Activated CD4-positive, alpha-beta T cell treated with anti-CD3 and anti-CD28 coated beads, Interleukin-2, amount 50 U/mL, for 16 hours (primary cell): ENCODE data around the gene MAP3K8.
A peak's percentile ranks its signal among the peaks of the same experiment; 100 is the strongest.

Source experiments
- DNase-seq: peaks from one replicate; pipeline ENCODE4 v3.0.0-alpha.2; 2020

MAP3K8 gene

GRCh38 chr10:30433730-30434272, at the start of gene MAP3K8:
TSS of gene MAP3K8 (plus strand) at chr10:30434184. CDS start at chr10:30438939, 4,755 bp downstream.
- DNase-seq = peak; percentile 89

DNA sequence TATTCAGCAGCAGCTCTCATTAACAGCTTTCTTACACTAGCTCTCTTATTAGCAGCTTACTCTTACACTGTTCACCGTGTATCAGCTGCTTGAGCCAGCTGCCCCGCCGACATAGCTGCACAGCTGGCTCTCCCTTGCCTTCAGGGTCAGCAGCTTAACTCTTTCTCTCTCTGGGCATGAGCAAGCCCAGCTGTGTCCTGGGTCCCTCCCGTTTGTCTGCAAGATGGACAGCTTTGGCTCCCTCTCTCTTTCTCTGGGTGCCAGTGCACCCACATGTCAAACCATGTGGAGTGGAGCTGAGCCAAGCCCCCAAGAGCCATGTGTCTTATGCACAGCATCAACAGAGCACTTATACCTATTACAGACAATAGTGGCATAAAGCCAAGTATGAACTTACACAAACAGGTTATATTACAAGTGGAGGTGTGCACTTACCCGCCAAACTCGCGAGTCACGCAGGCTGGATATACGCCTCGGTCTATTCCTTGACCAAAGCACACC, 49.2 kb upstream of the MAP3K8 start:
- peak; percentile 23 for DNase-seq

DNA sequence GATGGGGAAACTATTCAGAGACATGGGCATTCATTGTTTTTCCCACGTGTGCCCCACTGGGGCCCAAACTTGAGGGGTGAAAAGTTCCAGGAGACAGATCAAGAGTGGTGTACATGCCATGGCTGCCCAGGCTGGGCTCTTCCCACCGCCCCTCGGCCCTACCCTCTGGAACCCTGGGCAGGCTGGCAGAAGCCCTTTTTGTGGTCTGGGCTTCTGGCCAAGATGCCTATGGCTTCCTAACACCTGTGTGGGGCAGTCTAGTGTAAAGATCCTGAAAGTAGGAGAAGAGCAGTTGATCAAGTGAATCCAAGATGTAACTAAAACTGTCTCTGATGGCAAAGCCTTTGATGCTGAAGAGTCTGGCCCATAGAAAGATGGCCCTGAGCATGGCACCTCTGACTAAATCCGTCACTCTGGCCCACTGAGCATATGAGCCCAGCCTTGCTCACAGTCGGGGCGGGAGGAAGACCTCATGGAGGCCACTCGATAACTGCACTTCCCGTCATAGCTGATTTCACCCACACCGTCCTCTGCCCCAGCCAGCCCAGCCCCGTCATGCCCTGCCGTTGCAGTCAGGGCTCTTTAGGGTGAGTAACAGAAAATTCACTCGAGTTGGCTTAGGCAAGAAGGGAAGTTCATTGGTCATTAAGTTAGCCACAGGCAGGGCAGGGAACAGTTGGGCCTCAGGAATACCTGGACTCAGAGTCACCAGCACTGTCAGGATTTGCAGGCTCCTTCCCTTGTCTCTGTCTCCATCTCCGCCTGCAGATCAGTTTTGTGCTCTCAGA, 47.0 kb upstream of the MAP3K8 start:
- DNase-seq = no peak

DNA sequence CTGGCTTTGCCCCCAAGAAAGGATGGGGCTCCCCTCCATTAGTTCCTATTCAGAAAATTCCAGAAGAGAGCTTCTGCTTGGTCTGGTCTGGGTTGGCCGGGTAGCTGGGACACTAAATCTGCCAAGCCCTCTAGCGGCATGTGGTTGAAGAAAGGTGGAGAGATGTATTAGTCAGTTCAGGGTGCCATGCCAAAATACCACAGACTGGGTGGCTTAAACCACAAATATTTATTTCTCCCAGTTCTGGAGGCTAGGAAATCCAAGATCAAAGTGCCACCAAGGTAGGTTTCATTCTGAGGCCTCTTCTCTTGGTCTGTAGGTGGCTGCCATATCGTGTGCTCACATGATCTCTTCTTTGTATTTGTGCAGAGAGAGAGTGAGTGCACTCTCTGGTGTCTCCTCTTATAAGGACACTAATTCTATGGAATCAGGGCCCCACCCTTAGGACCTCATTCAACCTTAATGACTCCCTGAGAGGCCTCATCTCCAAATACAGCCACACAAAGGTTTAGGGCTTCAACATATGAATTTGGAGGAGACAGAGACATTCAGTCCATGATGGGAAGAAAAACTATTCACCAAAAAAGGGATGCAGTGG, 46.2 kb upstream of the MAP3K8 start:
- no peak for DNase-seq

DNA sequence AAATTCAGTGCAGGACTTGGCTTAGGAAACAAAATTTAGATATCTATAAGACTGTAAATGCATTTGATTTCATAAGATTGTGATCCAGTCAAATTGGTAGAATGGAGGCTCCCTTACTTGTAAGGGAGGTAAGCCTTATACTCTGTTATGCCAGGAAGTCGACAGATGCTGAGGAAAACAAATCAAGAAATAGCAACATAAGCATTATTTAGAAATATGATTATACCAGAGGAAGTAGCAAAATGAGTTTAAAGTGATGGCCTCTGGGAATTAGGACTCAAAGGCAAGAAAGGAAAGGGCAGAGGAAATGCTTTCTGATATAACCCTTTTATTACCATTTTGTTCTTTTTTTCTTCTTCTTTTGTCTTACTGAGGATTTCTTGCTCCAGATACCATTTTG, 44.4 kb upstream of the MAP3K8 start:
- no peak for DNase-seq

GRCh38 chr10:30390207-30390606, 43.8 kb upstream of the MAP3K8 start:
- no peak for DNase-seq

GRCh38 chr10:30391266-30391665, 42.7 kb upstream of the MAP3K8 start:
- no peak for DNase-seq

- peak; percentile 80 for DNase-seq
Measured at GRCh38 chr10:30392564-30392990, 41.4 kb upstream of the MAP3K8 start.

GRCh38 chr10:30396293-30396692, 37.7 kb upstream of the MAP3K8 start:
- DNase-seq = no peak

GRCh38 chr10:30396698-30397097, 37.3 kb upstream of the MAP3K8 start:
- no peak for DNase-seq

DNA sequence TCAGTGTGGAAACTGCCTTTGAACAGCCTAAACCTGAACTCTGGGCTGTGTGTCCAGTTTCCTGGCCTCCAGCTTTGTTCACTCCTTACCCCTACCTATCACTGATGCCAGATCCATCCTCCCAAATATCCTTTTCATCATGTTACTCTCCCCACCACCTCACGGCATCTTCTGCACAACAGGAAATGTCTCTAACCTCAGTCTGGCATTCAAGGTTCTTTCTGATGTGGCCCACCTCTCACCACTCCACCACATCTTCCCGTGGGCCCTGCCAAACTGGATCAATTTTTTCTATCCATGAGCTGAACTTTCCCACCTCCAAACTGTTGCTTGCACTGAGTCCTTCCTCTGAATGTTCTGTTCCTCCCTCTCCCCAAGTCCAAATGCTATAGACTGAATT, 35.8 kb upstream of the MAP3K8 start:
- DNase-seq = peak; percentile 33

DNA sequence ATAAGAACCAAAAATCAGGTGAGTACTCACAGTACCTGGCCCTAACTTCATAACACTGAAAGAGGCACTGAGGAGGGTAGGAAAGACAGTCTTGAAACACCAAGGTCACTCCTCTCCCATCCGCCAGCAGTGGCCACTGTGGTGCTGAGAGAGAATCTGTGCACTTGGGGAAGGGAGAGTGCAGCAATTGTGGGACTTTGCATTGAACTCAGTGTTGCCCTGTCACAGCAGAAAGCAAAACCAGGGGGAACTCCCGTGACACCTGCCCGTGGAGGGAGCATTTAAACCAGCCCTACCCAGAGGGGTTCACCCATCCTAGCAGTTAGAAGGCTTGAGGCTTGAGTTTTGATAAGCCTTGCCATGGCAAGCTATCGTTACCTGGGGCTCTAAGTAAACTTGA, 35.2 kb upstream of the MAP3K8 start:
- DNase-seq = no peak

GRCh38 chr10:30403494-30403893, 30.5 kb upstream of the MAP3K8 start:
- no peak for DNase-seq

DNA sequence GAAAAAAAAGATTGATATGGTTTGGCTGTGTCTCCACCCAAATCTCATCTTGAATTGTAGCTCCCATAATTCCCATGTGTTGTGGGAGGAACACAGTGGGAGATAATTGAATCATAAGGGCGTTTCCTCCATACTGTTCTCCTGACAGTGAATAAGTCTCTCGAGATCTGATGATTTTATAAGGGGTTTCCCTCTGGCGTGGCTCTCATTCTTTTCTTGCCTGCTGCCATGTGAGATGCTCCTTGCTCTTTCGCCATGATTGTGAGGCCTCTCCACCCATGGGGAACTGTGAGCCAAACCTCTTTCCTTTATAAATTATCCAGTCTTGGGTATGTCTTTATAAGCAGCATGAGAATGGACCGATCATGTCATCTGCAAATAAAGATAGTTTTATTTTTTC, 29.4 kb upstream of the MAP3K8 start:
- no peak for DNase-seq

GRCh38 chr10:30411263-30411662, 22.7 kb upstream of the MAP3K8 start:
- peak; percentile 23 for DNase-seq

DNA sequence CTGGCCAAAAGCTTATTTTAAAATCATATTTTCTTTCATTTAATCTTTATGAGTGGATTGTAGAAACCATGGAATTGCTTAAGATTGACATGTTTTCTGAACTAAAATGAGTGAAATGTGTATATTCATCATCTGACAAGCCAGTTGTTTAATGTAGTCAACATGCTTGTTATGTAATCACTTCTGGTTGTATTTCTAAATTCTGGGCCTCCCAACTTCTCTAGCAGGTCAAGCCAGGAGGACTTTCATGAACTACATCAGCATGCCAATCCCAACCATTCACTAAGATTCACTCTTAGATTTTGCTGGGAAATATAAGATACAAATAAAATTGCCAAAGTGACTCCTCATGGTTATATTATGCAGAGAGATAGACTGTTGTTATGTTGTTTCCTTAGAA, 21.1 kb upstream of the MAP3K8 start:
- DNase-seq = no peak

- DNase-seq = peak; percentile 68
Measured at GRCh38 chr10:30413996-30414576, 19.9 kb upstream of the MAP3K8 start.

DNA sequence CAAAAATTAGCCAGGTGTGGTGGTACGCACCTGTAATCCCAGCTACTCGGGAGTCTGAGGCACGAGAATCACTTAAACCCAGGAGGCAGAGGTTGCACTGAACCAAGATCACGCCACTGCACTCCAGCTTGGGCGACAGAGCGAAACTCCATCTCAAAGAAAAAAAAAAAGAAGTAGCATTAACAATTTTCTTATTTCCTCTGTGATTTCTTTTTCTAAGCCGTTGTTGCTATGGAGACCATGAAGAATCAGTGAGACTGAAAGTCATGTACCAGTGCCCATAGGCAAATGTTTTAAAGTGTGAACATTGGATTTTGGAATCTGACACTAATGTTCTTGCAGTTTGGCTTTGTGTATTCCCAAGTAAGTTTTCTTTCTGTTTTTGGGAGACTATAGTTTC, 18.4 kb upstream of the MAP3K8 start:
- no peak for DNase-seq

DNA sequence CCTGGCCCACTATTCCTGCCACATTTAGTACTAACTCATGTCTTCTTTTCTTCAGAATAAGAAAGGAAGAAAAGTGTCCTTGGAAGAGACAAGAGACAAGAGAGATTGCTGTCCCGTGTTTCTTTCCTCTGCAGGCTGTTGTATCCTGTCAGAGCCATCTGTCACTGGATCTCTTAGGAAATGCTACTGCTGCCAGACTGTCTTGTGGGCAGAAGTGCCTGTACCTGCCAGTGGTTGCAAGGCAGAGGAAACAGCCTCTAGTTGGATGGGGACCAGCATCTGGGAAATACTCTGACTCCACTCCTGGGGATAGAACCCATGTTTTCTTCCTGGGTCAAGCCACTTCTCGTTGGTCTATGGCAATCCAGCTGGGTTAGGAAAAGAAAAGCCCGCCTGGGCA, 16.7 kb upstream of the MAP3K8 start:
- DNase-seq = no peak

GRCh38 chr10:30420266-30420665, 13.7 kb upstream of the MAP3K8 start:
- no peak for DNase-seq

DNA sequence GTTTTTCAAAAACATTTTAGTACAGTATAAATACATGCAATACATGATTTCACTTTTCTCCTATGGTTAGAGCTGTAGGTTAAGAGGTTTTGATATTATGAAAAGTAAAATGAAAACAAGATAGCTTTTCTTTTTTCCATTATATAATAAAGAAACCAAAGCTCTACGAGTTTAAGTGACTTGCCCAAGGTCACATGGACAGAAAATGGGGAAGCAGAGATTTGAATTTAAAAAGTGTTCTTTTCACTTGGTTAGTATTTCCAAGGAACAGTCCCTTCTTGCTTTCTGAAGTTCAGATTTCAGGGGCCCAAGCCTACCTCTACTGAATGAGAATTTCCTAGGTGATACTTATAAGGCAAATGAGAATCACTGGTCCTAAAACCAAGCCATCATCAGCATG, 13.2 kb upstream of the MAP3K8 start:
- DNase-seq = no peak

DNA sequence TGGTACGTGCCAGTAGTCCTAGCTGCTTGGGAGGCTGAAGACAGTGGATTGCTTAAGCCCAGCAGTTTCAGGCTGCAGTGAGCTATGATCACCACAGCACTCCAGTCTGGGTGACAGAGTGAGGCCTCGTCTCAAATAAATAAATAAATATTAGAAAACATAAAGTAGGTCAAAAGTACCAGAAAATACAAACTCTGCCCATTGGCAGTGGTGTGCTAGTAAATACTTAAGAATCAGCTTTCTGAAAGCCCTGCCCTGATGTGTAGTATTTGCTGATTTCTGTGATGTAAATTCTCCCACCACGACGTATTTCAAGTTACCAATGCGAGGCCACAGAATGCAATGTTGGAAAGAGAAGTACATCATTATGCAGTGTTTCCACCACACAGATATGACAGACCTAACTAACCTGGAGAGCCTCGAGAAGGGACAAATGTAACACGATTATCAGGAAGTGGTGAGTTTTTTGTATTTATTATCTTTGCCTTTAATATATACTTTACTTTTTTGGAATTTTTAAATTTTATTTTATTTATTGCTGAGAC, 11.8 kb upstream of the MAP3K8 start:
- DNase-seq = no peak

DNA sequence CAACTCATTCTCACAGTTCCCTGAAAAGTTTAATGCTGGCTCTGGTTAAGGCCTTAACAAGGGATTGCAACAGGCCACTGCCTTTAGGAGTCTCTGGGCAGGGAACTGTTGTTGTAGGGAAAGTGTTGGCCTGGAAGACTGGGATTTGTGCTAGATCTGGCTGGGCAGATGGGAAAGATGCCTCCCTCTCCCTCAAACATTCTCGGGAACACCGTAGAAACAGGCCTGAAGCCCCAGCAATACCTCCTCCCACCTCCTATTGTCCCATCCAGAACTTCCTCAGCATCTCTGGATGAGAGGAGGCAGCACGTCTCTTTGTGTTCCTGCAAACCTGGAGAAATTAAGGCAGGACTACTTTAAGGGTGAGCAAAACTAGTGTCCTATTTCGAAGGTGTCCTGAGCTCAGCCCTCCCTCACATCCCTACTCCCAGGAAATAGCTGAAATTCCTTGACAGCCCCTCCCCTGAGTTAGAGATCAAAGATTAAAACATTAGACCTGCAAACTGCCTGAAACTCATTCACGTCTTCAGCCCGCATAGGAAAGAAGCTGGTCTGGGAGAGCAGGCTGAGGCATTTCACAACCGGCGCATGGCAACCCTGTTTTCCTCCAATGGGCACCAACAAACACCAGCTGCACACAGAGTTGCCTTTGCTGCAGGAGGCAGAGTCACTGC, 10.9 kb upstream of the MAP3K8 start:
- DNase-seq = peak; percentile 46
